Glomerular visceral epithelial cell (primary cell): ENCODE results near the gene ESF1.

Experiments
- DNase-seq: peaks from one replicate; pipeline ENCODE4 v3.0.0-alpha.2; 2016; ENCODE audit errors: extremely low spot score

ESF1 gene

DNA sequence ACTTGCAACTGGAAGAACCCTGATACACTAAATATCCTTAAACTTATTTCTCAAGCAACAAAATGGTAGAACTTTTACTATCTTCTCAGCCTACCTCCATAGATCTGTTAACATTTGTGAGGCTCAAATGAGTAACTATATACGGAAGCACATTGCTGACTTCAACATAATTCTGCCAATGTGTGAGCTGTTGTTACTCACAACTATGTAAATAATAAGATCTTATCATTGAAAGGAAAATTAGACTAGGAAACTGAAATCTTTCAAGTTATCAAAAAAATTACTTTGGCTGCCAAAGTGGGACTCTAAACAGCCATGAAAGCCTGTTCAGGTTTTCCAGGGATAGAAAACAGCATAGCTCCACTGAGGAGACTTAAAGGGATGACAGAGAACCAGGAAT lies 105.8 kb downstream of the ESF1 start:
- DNase-seq = no peak

DNA sequence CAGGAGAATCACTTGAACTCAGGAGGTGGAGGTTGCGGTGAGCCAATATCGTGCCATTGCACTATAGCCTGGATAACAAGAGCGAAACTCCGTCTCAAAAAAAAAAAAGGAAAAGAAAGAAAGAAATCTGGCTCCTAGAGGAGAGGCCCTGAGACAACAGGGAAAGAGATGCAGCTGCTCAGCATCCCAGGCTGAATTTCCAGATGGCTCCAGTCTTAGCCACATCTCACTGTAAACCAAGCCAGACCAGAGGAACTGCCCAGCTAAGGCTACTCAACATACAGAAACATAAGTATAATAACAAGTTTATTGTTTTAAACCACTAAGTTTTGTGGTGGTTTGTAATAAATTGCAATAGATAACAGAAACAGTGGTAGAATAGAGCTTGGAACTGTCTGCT lies 107.5 kb downstream of the ESF1 start:
- DNase-seq = no peak

DNA sequence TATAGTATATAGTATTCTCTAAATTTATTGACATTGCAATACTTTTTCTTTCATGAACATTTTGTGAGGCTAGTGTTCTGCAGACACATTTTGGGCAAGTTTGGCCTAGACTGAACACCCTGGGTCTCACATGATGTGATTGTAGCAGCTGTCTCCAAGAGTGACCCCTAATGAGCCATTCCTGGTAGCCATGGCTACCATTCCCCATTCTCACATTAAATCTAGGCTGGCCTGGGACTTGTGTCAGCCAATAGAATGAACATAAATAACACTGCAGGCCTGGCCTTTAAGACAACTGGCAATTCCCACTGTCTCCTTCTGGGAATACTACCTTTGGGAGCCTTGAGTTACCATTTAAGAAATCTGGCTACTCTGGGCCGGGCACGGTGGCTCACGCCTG lies 108.0 kb downstream of the ESF1 start:
- DNase-seq = no peak

DNA sequence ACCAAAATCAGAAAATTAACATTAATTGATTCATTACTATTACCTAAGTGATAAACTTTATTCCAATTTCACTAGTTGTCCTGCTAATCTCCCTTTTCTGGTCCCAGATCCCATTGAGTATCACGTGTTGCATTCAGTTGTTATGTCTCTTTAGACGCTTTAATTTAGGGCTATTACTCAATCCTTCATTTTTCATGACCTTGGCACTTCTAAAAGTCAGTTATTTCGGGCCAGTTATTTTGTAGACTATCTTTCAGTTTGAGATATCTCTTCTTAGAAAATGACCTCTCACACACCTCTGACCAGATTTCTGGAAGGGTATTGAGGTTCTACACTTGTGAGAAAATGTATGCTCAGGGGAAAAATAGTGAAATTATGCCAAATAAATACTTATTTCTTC lies 112.0 kb downstream of the ESF1 start:
- DNase-seq = no peak

DNA sequence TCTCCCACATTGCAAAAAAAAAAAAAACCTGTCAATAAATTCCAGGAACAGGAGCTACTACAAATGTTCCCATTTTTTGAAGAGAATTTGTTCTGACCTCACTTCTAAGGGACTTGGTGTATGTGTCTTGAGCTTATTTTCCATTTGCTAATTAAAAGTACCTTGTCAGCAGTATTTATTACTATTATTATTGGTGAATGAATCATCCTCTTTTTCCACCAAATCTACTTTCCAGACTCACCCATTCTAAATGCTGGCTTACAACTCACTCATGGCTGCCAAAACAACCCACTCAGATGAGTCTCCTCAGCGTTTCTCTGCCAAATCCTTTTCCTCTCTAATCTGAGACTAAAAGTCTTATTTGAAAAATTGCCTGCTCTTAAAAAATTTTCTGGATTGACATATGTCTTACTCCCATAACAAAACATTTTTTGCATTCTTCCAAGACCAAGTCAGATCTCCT lies 112.8 kb downstream of the ESF1 start:
- DNase-seq = no peak

DNA sequence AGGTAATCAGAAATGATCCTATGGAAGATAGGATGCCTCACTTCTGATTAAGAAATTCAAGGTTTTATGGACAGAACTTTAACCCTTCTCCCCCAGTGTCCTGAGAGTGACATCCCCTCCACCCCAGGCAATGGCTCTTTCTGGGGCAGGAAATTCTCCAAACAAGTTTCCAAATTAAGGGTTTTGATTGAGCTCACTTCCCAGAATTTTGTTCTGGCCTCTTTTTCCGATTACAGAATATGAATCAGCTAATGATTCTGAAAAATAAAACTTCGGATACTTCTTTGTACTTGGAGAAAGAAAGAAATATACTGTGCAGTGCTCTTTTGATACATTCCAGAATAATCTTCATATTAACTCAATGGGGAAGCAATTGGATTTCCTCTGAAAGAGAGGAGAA lies 113.2 kb downstream of the ESF1 start:
- DNase-seq = no peak

DNA sequence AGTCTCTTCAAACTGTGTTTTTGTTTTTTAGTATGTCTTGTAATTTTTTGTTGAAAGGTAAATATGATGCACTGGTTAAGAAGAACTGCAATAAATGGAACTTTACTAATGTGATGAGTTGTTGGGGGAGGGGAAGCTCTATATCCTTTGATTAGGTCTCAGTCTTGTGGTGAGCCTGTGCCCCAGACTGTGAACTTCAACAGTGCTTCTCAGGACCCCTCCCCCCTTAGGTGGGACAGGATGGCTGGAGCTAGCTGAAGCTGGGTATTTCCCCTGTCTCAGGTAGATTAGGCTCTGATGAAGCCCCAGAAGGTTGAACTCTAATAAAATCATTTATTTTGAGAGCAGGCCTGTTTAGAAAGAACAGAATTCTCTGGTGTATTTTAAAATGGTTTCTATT lies 114.6 kb downstream of the ESF1 start:
- DNase-seq = no peak

DNA sequence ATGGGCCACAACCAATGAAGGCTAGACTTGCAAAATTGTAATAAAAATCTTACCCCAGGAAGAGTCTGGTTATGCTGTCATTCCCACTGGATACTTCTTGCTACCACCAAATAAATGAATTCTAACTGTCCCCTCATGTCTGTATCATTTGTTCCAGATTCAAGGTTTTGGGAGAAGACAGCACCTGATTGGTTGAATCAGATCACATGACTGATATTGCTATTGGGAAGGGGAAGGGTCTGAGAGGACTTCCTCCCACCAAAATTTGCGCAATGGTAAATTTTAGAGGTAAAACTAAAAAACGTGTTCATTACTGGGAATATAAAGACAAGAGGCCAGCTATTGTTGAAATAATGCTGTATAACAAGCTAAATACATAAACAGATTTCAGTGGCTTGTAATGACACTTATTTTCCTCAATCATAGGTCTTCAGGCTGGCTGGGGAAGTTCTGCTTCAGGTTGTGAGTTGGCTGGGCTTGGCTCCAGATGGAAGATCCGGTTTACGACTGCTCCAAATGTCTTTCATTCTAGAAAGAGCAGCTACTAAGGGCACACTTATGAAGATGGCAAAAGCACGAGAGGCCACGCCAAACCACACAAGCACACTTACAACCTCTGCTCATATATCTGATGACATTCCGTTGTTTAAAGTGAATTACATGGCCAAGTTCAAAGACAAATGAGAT lies 118.9 kb downstream of the ESF1 start:
- DNase-seq = no peak
